KOPT-K1 (cell line): ENCODE results near the gene DGKQ.
"Not testable (repeated sequence)": the region's sequence is repeated elsewhere in the genome, so short reads cannot be mapped to it uniquely, and the experiment has no call there.

Experiments
- H3K27ac ChIP-seq: fragments of 200-600 bp; sonication (generic); 2 replicates; pipeline ENCODE4 v1.5.1; 2016; ENCODE audit warnings: antibody characterized with exemption, mild to moderate bottlenecking, low read depth, low read length; ENCODE audit not compliant: poor library complexity, severe bottlenecking
- H3K36me3 ChIP-seq: fragments of 200-600 bp; sonication (generic); 2 replicates; pipeline ENCODE4 v1.5.1; 2017; ENCODE audit warnings: antibody characterized with exemption, mild to moderate bottlenecking, low read length, moderate library complexity; ENCODE audit not compliant: insufficient read depth
- H3K9me3 ChIP-seq: fragments of 200-600 bp; sonication (generic); 2 replicates; pipeline ENCODE4 v1.5.1; 2017; ENCODE audit warnings: antibody characterized with exemption, low read length, mild to moderate bottlenecking; ENCODE audit not compliant: insufficient read depth, poor library complexity, severe bottlenecking

Gene DGKQ

DNA sequence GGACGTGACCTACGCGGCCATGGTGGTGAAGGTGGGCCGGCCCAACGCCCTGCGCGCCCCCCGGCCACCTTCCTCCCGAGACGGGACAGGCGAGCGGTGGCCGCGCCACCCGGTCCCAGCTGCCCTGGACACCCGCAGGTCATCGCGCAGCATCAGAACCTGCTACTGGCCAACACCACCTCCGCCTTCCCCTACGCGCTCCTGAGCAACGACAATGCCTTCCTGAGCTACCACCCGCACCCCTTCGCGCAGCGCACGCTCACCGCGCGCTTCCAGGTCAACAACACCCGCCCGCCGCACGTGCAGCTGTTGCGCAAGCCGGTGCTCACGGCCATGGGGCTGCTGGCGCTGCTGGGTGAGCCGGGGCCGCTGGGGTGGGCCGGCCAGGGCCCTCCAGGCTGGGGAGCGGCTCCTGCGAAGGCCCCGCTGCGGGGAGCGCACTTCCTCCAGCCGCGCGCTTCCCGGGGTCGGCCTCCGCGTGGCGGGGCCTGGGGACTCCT lies 28.8 kb upstream of the DGKQ start:
- Histone ChIP-seq H3K27ac (no peak overlapping the region), H3K36me3 (no peaks in the 10 kb centered on the region), H3K9me3 (no peaks in the 10 kb centered on the region)

DNA sequence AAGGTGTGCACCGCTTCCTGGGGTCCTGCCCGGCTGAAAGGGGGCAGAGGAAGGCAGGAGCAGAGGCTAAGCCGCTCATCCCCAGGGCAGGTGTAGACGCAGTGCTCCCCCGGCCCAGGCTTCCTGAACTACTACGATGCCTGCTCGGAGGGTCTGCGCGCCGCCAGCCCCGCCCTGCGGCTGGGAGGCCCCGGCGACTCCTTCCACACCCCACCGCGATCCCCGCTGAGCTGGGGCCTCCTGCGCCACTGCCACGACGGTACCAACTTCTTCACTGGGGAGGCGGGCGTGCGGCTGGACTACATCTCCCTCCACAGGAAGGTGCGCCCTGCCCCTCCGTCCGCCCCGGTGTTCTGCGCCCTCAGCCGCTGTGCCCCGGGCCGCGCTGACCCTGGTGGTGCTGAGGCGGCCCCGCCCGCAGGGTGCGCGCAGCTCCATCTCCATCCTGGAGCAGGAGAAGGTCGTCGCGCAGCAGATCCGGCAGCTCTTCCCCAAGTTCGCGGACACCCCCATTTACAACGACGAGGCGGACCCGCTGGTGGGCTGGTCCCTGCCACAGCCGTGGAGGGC lies 28.3 kb upstream of the DGKQ start:
- Histone ChIP-seq H3K36me3 (no peaks in the 10 kb centered on the region), H3K9me3 (no peaks in the 10 kb centered on the region), H3K27ac (no peak overlapping the region)

DNA sequence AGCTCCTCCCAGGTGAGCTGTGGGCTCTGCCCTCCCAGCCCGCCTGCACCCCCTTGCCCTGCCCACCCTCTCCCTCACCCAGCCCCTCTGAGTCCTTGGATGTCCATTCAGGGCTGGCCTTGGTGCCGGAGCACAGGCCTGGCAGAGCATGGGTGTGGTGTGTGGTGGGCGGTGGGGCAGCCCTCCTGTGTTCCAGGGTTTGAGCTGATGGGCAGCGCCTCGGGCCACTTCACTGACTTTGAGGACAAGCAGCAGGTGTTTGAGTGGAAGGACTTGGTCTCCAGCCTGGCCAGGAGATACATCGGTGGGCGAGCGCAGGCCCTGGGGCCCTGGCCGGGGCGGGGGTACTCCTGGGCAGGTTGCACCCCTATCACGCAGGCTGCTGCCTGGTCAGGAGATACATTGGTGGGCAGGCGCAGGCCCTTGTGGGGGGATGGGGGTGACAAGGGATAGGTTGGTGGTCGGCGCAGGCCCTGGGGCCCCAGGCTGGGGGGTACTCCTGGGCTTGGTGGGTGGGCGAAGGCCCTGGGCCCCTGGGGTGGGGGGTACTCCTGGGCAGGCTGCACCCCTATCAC lies 27.4 kb upstream of the DGKQ start:
- Histone ChIP-seq H3K9me3 (no peaks in the 10 kb centered on the region), H3K27ac (no peak overlapping the region), H3K36me3 (no peaks in the 10 kb centered on the region)

DNA sequence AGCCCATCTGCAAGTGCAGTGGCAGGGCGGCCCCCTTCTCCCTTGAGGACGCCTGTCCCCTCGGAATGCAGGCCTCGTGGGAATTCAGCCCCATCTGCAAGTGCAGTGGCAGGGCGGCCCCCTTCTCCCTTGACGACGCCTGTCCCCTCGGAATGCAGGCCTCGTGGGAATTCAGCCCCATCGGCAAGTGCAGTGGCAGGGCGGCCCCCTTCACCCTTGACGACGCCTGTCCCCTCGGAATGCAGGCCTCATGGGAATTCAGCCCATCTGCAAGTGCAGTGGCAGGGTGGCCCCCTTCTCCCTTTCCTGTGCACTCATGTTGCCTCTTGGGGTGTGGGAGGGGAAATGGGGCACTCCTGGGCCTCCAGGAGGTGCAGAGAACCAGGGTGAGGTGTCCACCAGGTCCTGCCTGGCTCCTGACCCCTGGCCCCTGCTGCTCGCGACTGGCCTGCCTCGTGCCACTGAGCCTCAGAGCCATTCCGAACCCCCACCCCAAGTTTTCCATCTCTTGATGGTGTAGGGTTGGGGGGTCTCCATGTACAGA lies 26.6 kb upstream of the DGKQ start:
- Histone ChIP-seq H3K36me3 (no peaks in the 10 kb centered on the region), H3K27ac (no peak overlapping the region), H3K9me3 (no peaks in the 10 kb centered on the region)

DNA sequence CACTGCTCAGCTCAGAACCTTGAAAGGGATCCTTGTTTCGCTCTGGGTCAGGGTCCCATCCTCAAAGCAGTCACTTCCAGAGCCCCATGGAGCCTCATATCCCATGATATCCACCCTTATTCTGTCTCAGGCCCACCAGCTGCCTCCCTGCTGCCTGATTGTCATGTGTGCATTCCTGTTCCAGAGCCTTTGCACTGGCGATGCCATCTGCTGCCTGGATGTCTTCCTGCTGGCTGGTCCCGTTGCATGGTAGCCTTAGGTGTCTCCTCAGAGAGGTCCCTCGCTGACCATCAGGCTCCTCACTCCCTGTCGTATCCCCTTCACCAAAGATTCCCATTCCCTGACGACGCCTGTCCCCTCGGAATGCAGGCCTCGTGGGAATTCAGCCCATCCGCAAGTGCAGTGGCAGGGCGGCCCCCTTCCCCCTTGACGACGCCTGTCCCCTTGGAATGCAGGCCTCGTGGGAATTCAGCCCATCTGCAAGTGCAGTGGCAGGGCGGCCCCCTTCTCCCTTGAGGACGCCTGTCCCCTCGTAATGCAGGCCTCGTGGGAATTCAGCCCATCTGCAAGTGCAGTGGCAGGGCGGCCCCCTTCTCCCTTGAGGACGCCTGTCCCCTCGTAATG lies 26.0 kb upstream of the DGKQ start:
- H3K27ac ChIP-seq, H3K36me3 ChIP-seq, H3K9me3 ChIP-seq: not testable (repeated sequence)

DNA sequence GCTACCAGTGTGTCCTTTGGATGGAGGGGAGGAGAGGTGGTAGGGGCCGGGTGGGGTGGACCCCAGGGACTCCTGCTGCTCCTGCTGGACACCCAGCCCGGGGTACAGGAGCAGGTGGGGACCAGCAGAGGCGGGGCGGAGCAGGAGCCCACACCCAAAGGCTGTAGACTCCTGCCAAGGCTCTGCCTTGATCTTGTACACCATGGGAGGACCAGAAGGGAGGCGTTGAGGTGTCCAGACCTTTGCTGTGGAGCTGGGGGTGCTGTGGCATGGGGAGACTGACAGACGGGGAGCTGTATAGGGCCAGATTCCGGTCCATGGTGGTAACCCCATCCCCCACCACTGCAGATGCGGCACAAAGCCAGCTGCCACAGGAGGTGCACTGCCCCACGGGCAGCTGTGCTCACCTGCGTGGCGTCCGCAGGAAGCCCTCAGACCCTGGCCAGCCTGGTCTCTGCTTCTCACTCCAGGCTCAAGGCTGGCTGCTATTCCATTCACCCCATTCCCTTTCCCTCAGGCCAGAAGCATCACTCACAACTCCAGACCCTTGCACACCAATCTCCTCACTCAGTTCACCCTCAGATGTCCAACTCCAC lies 24.8 kb upstream of the DGKQ start:
- Histone ChIP-seq H3K27ac (no peak overlapping the region), H3K36me3 (no peaks in the 10 kb centered on the region), H3K9me3 (no peaks in the 10 kb centered on the region)

DNA sequence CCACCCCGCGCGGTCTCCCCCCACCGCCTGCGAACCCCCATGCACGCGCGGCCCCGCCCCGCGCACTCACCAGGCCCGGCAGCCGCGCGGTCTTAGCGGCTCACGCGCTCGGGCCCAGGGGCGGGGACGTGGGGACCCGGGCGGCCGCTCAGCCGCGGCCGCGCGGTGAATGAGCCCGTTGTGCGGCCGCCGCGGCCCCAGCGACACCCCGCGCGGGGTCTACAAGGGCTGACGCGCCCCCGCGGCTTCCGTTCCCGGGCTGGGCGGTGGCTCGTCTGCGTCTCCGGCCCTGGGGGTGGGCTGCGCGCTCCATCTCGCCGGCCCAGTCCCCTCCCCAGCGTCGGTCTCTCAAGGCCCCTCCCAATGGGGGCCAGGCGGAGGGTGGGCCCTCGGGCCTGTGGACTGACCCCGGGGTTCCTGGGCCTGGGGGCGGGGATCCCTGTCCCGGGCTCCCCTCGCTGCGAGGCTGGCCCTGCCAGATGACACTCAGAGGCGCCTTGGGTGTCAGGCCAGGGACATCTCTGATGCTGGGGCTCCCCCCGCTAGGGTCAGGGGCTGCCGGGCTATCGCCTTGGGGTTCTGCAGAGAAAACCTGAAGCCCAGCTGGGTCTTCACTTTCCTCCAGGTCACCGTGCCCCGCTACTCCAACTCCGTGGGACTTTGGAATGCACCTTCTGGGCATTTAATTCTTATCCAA lies 24.2 kb upstream of the DGKQ start:
- Histone ChIP-seq H3K36me3 (no peaks in the 10 kb centered on the region), H3K27ac (no peak overlapping the region), H3K9me3 (no peaks in the 10 kb centered on the region)

DNA sequence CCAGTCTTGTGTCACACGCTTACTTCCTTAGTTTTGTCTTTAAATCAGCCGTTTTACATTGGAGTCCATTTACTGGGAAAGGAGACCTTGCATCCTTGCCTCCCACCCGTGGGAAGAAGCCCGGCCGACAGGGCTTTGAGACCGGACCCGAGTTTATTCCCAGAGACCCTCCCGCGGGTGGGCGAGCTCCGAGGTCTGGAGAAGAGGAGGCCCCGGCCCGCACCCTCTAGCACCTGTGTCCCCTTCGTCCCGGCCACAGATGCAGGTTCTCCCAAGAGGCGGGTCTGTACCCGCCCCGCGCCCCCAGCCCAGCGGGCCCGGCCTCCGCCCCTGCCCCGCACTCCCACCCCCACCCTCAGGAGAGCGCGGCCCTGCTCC lies 23.6 kb upstream of the DGKQ start:
- H3K36me3 ChIP-seq, result no peaks in the 10 kb centered on the region
- no peaks in the 10 kb centered on the region for H3K9me3 ChIP-seq
- H3K27ac ChIP-seq, result no peak overlapping the region

GRCh38 chr4:996030-996996 lies 22.9 kb upstream of the DGKQ start:
- Histone ChIP-seq H3K9me3 (no peaks in the 10 kb centered on the region), H3K27ac (no peak overlapping the region), H3K36me3 (no peaks in the 10 kb centered on the region; the same call in 1 of the 2 replicates)

GRCh38 chr4:995311-996026 lies 22.1 kb upstream of the DGKQ start:
- Histone ChIP-seq H3K36me3 (no peaks in the 10 kb centered on the region; the same call in 1 of the 2 replicates), H3K9me3 (no peaks in the 10 kb centered on the region), H3K27ac (no peak overlapping the region)

DNA sequence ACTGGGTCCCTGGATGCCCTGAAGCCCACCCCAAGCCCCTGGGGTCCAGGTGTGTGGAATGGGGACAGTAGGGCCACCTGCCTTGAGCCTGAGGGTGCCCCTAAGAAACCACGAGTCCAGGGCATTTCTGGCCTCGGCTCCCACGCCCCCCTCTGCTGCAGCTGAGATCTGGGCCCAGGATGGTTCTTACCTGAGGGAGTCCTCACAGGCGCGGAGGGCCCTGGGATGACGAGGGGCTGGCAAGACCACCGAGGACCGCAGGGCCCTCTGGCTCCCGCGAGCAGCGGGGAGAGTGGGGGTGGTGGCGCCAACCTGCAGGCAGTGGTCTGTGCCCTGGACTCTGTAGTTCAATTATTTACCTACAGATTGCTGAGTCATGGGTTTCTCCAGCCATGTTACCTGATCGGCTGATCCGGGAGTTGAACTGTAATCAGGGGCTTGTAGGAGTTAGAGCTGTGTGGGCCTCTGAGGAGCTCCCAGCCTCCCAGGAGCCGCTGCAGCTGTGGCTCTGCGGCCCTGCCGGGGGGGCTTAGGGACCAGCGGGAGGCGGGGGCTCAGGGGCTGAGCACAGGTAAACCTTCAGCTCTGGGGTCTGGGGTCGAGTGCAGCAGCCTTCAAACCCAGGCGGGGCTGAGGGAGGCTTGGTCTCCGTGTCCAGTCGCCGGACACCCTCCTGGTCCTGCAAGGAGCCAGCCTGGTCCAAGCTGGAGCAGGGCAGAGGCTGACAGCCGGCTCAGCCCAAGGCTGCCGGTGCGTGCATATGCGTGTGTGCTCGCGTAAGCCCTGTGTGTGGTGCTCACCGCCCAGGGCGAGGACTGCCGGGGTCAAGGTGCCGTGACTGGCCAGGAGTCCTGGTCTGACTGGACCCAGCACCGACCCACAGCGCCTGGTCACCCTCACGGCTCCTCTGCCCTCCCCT lies 20.0 kb upstream of the DGKQ start, which contains the start of gene SLC26A1:
SLC26A1 (minus strand) TSS at position 294 of the 919 bp plus-strand sequence. CDS start 1,701 bp downstream, outside the sequence.
- Histone ChIP-seq H3K36me3 (peaks cover 10% of the 10 kb centered on the region; the same call in 1 of the 2 replicates), H3K27ac (no peak within 1 kb of the TSS), H3K9me3 (no peaks in the 10 kb centered on the region)

DNA sequence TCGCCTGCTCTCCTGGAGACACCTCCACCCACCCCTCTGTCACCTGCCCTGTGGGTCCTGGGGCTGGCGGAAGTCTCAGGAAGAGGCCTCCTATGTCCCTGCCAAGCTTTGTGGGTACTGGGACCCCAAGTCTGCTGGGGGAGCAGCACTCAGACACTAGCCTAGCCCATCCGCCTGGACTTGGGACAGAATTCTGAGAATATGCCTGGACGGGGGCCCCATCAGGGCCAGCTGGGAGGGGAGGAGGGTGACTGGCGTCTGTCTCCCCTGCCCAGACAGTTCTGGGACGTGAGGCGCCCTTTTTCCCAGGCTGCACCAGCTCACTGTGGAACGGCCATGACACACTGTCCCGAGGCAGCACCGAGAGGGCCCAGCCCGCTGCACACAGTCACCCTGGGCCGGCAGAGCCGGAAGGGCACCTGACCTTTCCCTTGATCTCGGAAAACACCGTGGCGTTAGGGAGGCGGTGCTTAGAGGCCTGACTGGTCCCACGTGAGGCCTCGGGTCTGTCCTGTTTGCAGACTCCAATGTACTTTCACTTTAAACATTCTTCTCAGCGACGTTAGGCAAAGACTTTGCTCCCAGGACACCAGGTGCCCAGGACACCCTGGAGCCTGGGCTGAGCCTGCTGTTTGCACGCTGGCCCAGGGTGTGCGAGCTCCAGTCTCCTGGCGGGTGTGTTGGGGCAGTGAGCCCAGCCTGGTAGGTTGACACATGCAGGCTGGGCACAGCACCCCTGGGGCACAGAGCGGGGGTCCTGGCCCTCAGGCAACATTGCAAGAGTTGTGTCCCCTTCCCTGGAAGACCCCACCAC lies 19.1 kb upstream of the DGKQ start:
- H3K36me3 ChIP-seq, result peaks cover 10% of the 10 kb centered on the region; the same call in 1 of the 2 replicates
- H3K27ac ChIP-seq, result no peak overlapping the region
- no peaks in the 10 kb centered on the region for H3K9me3 ChIP-seq
